ENCODE measurements around the gene FRMD7. TPM values are rescaled to one million over a fixed set of nuclear protein-coding genes. Genes with fewer than 3 reads are reported as not detected.

The FRMD7 gene
- total RNA-seq, 3 donors from 2014 or later = not detected

GRCh38 chrX:132093239-132093860, 34.5 kb downstream of the FRMD7 start:
- intact Hi-C loops (cut with DNase I, micrococcal nuclease) = no loop called here
- no peak for ATAC-seq
- no peak for TF ChIP-seq CTCF (IDR thresholded peaks at IDR 0.05)

DNA sequence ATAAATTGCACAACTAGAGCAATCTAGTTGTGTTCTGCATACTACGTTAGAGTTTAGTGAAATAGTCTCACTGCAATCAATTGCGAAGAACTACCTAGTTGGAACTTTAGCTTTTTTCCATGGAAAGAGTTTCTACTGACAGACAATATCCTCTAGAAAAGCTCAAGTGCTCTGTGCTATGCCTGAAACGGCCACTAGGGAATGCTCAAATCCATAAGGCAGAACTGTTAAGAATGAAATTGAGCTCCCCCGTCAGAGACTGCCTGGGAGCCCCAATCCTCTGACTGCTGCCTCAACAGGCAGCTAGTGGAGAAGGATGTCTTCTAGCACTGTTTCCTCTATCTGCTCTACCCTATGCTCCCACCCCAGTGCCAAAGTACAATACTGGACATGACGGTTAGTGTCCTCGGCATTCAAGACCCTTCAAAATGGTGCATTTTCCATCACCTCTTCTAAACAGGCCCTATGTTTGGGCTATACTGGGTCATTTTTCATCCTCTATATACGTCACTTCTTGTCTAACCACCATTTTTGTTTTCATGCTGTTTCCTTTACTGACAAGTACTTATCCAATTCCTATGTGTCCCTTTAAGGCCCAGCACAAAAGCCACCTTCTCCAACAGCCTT, 35.3 kb downstream of the FRMD7 start:
- Histone ChIP-seq H3K36me3 (ENCODE audit: low read depth) (no peaks in the 10 kb centered on the region), H3K9me3 (no peaks in the 10 kb centered on the region), H3K4me3 (no peak overlapping the region), H3K4me1 (ENCODE audit: low read depth) (no peaks in the 10 kb centered on the region)
- peak; percentile 38 for TF ChIP-seq CTCF (IDR thresholded peaks at IDR 0.05)
- intact Hi-C loops (cut with DNase I, micrococcal nuclease) = no loop called here
- peak; percentile 69 for ATAC-seq
- DNase-seq = peak in 1 of 3 donors; percentile 76

More at GRCh38 chrX:132093239-132093860, 34.5 kb downstream of the FRMD7 start:
- Histone ChIP-seq H3K9me3 (no peaks in the 10 kb centered on the region), H3K4me3 (no peak overlapping the region), H3K36me3 (ENCODE audit: low read depth) (no peaks in the 10 kb centered on the region), H3K4me1 (ENCODE audit: low read depth) (no peaks in the 10 kb centered on the region)
- no peak for DNase-seq

- no peak overlapping the region for H3K4me3 ChIP-seq
- intact Hi-C loops (cut with DNase I, micrococcal nuclease) = no loop called here
- no peaks in the 10 kb centered on the region for H3K36me3 ChIP-seq (ENCODE audit: low read depth)
- DNase-seq = no peak
- ATAC-seq = no peak
- no peaks in the 10 kb centered on the region for H3K9me3 ChIP-seq
- no peaks in the 10 kb centered on the region for H3K4me1 ChIP-seq (ENCODE audit: low read depth)
- TF ChIP-seq CTCF (IDR thresholded peaks at IDR 0.05) = no peak
Measured at GRCh38 chrX:132090403-132091159, 37.2 kb downstream of the FRMD7 start.

DNA sequence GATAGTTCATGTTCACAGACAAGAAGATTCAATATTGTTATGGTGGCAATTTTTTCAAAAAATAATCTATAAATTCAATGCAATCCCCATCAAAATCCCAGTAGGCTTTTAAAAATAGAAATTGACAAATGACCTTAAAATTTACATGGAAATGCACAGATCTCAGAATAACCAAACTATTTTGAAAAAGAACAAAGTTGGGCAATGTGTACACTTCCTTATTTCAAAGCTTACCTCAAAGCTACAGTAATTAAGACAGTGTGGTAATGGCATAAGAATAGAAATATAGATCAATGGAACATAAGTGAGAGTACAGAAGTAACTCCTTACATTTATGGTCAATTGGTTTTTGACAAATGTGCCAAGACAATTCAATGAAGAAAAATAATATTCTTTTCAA, 39.0 kb downstream of the FRMD7 start:
- H3K4me1 ChIP-seq (ENCODE audit: low read depth) = no peaks in the 10 kb centered on the region
- intact Hi-C loops (cut with DNase I, micrococcal nuclease) = no loop called here
- DNase-seq (no peak), ATAC-seq (no peak)
- no peak overlapping the region for H3K4me3 ChIP-seq
- no peaks in the 10 kb centered on the region for H3K36me3 ChIP-seq (ENCODE audit: low read depth)
- no peak for TF ChIP-seq CTCF (IDR thresholded peaks at IDR 0.05)
- no peaks in the 10 kb centered on the region for H3K9me3 ChIP-seq

GRCh38 chrX:132086672-132087071, 41.1 kb downstream of the FRMD7 start:
- Histone ChIP-seq H3K9me3 (no peaks in the 10 kb centered on the region), H3K4me1 (ENCODE audit: low read depth) (no peaks in the 10 kb centered on the region), H3K4me3 (no peak overlapping the region), H3K36me3 (ENCODE audit: low read depth) (no peaks in the 10 kb centered on the region)
- intact Hi-C loops (cut with DNase I, micrococcal nuclease) = no loop called here
- DNase-seq (no peak), ATAC-seq (no peak)
- TF ChIP-seq CTCF (IDR thresholded peaks at IDR 0.05) = no peak

All from mucosa of descending colon (tissue), 3 donors.